HFFc6 (cell line): ENCODE results near the gene DPH2. TPM values are rescaled to one million over a fixed set of nuclear protein-coding genes. Genes with fewer than 3 reads are reported as not detected.

Experiments used
- DNase-seq: peaks from one replicate; pipeline ENCODE4 v3.0.0-alpha.2; 2018
- H3K27ac Mint-ChIP-seq: 2 replicates; pipeline ENCODE4 v1.8.0; 2020; ENCODE audit warnings: mild to moderate bottlenecking, mixed read lengths
- H3K27me3 Mint-ChIP-seq: 2 replicates; pipeline ENCODE4 v1.8.0; 2021; ENCODE audit warnings: mild to moderate bottlenecking, moderate library complexity, mixed read lengths; ENCODE audit not compliant: insufficient read depth
- H3K36me3 Mint-ChIP-seq: 2 replicates; pipeline ENCODE4 v1.8.0; 2021; ENCODE audit warnings: low read depth, mixed read lengths
- H3K4me1 Mint-ChIP-seq: 2 replicates; pipeline ENCODE4 v1.8.0; 2020; ENCODE audit warnings: low read depth, mixed read lengths
- H3K4me3 Mint-ChIP-seq: 2 replicates; pipeline ENCODE4 v1.8.0; 2020; ENCODE audit warnings: mild to moderate bottlenecking, moderate library complexity, mixed read lengths
- H3K9me3 Mint-ChIP-seq: 2 replicates; pipeline ENCODE4 v1.8.0; 2020; ENCODE audit warnings: mild to moderate bottlenecking, mixed read lengths
- total RNA-seq, 6 experiments: library from RNA; stranded (reverse); fragmentation: NEBNext Ultra II Directional; extraction: Animal tissue kit (Norgen Biotek cat#: 25700); gene quantifications; 2 replicates in 1 of 6; 3 replicates in 5 of 6; pipeline ENCODE4 v1.2.3, GENCODE V29; 2021
- TF ChIP-seq, protein P1 (sequence below): fragments of 200-600 bp; sonication (generic); IDR thresholded peaks from 2 replicates; pipeline ENCODE4 v1.5.0; 2021; ENCODE audit warnings: antibody characterized with exemption, mild to moderate bottlenecking

Gene DPH2
- total RNA-seq, 6 experiments from 2014 or later, result 19.1 to 22.7 (median 20.8) TPM

DNA sequence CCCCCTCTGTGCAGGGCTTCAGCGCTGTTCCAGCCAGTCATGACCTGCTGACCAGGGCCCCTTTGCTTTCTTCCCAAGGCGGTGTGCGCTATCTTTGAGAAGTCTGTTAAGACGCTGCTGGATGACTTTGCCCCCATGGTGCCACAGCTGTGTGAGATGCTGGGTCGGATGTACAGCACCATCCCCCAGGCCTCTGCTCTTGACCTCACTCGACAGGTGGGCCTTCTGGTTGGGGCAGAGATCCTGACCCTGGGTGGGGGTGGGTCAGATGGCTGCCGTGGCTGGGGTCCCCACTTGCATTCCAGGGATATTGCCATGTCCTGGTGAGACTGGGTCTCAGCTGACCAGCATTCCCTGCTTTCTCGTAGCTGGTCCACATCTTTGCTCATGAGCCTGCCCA lies 9.0 kb upstream of the DPH2 start:
- Mint-ChIP-seq H3K27ac (no peak overlapping the region), H3K36me3 (peaks cover 19% of the 10 kb centered on the region; the same call in 1 of the 2 replicates), H3K9me3 (no peaks in the 10 kb centered on the region), H3K27me3 (no peaks in the 10 kb centered on the region), H3K4me3 (no peak overlapping the region), H3K4me1 (no peaks in the 10 kb centered on the region)
- TF ChIP-seq, protein P1, sequence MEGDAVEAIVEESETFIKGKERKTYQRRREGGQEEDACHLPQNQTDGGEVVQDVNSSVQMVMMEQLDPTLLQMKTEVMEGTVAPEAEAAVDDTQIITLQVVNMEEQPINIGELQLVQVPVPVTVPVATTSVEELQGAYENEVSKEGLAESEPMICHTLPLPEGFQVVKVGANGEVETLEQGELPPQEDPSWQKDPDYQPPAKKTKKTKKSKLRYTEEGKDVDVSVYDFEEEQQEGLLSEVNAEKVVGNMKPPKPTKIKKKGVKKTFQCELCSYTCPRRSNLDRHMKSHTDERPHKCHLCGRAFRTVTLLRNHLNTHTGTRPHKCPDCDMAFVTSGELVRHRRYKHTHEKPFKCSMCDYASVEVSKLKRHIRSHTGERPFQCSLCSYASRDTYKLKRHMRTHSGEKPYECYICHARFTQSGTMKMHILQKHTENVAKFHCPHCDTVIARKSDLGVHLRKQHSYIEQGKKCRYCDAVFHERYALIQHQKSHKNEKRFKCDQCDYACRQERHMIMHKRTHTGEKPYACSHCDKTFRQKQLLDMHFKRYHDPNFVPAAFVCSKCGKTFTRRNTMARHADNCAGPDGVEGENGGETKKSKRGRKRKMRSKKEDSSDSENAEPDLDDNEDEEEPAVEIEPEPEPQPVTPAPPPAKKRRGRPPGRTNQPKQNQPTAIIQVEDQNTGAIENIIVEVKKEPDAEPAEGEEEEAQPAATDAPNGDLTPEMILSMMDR, result no peak
- no peak for DNase-seq

GRCh38 chr1:43961692-43962091 lies 8.1 kb upstream of the DPH2 start:
- TF ChIP-seq, protein P1, result no peak
- H3K36me3 Mint-ChIP-seq, result peaks cover 21% of the 10 kb centered on the region; the same call in 1 of the 2 replicates
- no peaks in the 10 kb centered on the region for H3K9me3 Mint-ChIP-seq
- no peak for DNase-seq
- H3K4me1 Mint-ChIP-seq, result no peaks in the 10 kb centered on the region
- no peaks in the 10 kb centered on the region for H3K27me3 Mint-ChIP-seq
- H3K27ac Mint-ChIP-seq, result no peak overlapping the region
- no peak overlapping the region for H3K4me3 Mint-ChIP-seq

DNA sequence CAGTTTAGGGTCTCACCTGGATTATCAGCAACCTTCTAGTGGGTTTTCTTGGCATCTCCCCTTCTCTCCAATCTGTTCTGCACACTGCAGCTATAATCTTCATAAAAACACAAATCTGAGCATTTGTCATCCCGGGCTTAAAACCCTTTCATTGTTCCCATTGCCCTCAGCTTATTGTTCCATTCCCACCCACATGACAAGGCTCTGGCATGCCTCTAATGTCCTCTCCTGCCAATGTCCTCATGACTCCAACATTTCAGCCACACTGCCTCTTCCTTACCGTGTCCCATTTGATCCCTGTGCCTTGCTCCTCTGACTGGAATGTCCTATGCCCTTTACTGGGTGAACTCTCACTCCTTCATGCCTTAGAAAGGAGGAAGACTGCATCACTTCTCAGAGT lies 7.5 kb upstream of the DPH2 start:
- no peak for DNase-seq
- Mint-ChIP-seq H3K36me3 (peaks cover 23% of the 10 kb centered on the region; the same call in 1 of the 2 replicates), H3K27ac (no peak overlapping the region), H3K27me3 (no peaks in the 10 kb centered on the region), H3K4me1 (no peaks in the 10 kb centered on the region), H3K4me3 (no peak overlapping the region), H3K9me3 (no peaks in the 10 kb centered on the region)
- TF ChIP-seq, protein P1, result no peak

GRCh38 chr1:43963006-43963405 lies 6.8 kb upstream of the DPH2 start:
- no peaks in the 10 kb centered on the region for H3K9me3 Mint-ChIP-seq
- peaks cover 28% of the 10 kb centered on the region for H3K36me3 Mint-ChIP-seq
- no peak overlapping the region for H3K4me3 Mint-ChIP-seq
- H3K27ac Mint-ChIP-seq, result no peak overlapping the region
- DNase-seq, result no peak
- TF ChIP-seq, protein P1, result no peak
- H3K4me1 Mint-ChIP-seq, result no peaks in the 10 kb centered on the region
- no peaks in the 10 kb centered on the region for H3K27me3 Mint-ChIP-seq

DNA sequence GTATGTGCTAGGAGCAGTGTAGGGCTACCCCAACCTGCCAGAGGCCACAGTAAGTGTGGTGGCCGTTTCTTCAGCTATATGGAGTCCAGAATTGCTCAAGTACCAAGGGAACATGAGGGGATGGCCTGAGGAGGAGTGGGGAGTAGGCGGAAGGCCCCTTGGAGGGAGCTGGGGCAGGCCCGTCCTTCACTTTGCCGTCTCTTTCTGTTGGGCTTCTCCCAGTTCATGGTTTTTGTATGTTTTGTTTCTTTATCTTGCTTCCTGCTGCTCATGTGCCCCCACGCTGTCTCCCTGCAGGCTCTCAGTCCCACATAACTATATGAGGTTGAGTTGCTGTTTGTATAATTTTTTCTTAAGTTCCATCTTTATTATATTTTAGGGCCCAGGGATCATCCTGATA lies 5.9 kb upstream of the DPH2 start:
- Mint-ChIP-seq H3K27me3 (no peaks in the 10 kb centered on the region), H3K4me1 (no peaks in the 10 kb centered on the region), H3K27ac (no peak overlapping the region), H3K4me3 (no peak overlapping the region), H3K9me3 (no peaks in the 10 kb centered on the region), H3K36me3 (peaks cover 33% of the 10 kb centered on the region)
- TF ChIP-seq, protein P1, result no peak
- no peak for DNase-seq

- H3K27ac Mint-ChIP-seq, result no peak overlapping the region
- no peaks in the 10 kb centered on the region for H3K27me3 Mint-ChIP-seq
- peaks cover 30% of the 10 kb centered on the region for H3K36me3 Mint-ChIP-seq
- no peak for DNase-seq
- TF ChIP-seq, protein P1, result no peak
- H3K4me3 Mint-ChIP-seq, result no peak overlapping the region
- no peaks in the 10 kb centered on the region for H3K9me3 Mint-ChIP-seq
- no peaks in the 10 kb centered on the region for H3K4me1 Mint-ChIP-seq
These were observed 4.5 kb upstream of the DPH2 start for GRCh38 chr1:43965316-43965715.
